Gastroesophageal sphincter (tissue), 3 donors: ENCODE measurements around the gene COL25A1.

ENCODE experiments used
- CTCF ChIP-seq, 4 experiments: fragments of 200-600 bp in 2 of 4; fragments of 450-650 bp in 2 of 4; sonication (generic) in 1 of 4; IDR thresholded peaks; one replicate each; pipeline ENCODE4 v1.5.1; 2017 to 2019; ENCODE audit warnings: antibody characterized with exemption in 4 of 4, mild to moderate bottlenecking in 2 of 4, moderate library complexity in 2 of 4
- POLR2A ChIP-seq, 2 donors: fragments of 450-650 bp; IDR thresholded peaks; one replicate each; pipeline ENCODE4 v1.6.1; 2017; ENCODE audit warnings: antibody characterized with exemption in 2 of 2, mild to moderate bottlenecking in 2 of 2, moderate library complexity in 1 of 2
- POLR2AphosphoS5 ChIP-seq: sonication (generic); formaldehyde crosslinking; IDR thresholded peaks from one replicate; pipeline ENCODE4 v1.6.1; 2017; ENCODE audit warnings: antibody characterized with exemption

GRCh38 chr4:109313168-109314133, 11.0 kb upstream of the COL25A1 start:
- TF ChIP-seq CTCF (IDR thresholded peaks at IDR 0.05): no peak
- TF ChIP-seq POLR2AphosphoS5: no peak
- no peak for TF ChIP-seq POLR2A (IDR thresholded peaks at IDR 0.05)
